D721Med (cell line): ENCODE measurements around the gene MEGF9.

ENCODE experiments used
- DNase-seq: peaks from one replicate; pipeline ENCODE4 v3.0.0; 2011; ENCODE audit warnings: low spot score; ENCODE audit not compliant: insufficient read length
- FAIRE-seq: peaks from 2 replicates; lab custom pipeline; 2011; peaks lifted over from hg19 to GRCh38; lab: Jason Lieb, UNC
- CTCF ChIP-seq: IDR thresholded peaks from 2 replicates; pipeline ENCODE4 v1.5.1; 2012; ENCODE audit warnings: mild to moderate bottlenecking, control low read depth; ENCODE audit not compliant: insufficient read depth; ENCODE audit errors: missing control alignments

Gene MEGF9

DNA sequence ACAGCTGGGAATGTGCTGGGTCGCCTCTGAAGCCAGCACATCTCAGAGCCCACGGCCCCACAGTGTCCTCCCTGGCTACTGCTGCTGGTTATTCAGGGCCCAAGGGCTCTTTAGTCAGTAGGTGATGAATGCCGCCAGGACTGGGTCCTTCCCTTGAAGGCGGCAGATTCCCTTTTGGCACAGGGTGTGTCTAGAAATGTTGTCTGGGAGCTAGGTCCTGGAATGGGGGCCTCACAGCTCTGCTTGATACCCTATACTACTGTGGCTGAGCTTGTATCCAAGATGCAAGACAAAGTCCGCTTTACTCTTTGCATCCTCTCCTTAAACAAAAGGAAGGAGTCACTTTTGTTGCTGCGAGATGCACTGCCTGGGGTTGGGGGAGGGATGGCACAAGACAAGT is 33.1 kb downstream of the MEGF9 start:
- TF ChIP-seq CTCF, result no peak
- DNase-seq (no peak), FAIRE-seq (no peak)

- FAIRE-seq (no peak), DNase-seq (no peak)
- no peak for TF ChIP-seq CTCF
These were observed 33.7 kb downstream of the MEGF9 start for GRCh38 chr9:120680579-120680978.

DNA sequence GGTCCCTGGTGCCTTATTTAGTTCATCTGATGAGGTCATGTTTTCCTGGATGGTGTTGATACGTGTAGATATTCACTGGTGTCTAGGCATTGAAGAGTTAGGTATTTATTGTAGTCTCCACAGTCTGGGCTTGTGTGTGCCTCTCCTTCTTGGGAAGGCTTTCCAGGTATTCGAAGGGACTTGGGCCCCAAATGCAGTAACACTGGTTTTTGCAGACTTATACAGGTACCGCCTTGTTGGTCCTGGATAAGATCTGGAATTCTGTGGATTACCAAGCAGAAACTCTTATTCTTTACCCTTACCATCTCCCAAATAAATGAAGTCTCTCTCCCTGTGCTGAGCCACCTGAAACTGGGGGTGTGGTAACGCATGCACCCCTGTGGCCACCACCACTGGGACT is 34.1 kb downstream of the MEGF9 start:
- no peak for DNase-seq
- TF ChIP-seq CTCF, result no peak
- no peak for FAIRE-seq

DNA sequence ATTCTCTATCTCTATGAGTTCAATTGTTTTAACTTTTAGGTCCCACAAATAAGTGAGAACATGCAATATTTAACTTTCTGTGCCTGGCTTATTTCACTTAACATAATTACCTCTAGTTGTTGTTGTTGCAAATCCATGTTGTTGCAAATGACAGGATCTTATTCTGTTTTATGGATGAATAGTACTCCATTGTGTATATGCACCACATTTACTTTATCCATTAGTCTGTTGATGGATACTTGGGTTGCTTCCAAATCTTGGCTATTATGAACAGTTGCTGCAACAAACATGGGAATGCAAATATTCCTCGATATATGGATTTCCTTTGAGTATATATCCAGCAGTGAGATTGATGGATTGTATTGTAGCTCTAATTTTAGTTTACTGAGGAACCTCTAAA is 36.3 kb downstream of the MEGF9 start:
- DNase-seq (no peak), FAIRE-seq (no peak)
- no peak for TF ChIP-seq CTCF

GRCh38 chr9:120676767-120677402 is 37.4 kb downstream of the MEGF9 start:
- DNase-seq (no peak), FAIRE-seq (no peak)
- TF ChIP-seq CTCF, result no peak

DNA sequence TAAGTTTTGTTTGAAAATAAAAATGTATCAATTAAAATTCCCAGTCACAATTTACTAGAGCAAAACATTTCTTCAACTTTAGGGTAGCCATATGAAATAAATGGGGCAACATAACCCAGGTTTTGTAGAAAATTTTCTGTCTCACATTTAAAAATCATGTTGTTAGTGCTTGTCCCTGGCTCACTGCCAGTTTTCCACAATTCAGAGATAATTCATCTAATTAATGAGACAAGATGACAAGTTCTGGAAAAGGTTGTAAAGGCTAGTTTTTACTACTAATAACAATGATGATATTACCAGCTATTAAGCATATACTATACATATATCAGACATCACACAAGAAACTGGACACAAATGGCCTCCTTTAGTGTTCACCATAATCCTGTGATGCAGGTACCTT is 45.9 kb downstream of the MEGF9 start:
- DNase-seq, result no peak
- no peak for FAIRE-seq
- no peak for TF ChIP-seq CTCF

- FAIRE-seq, result no peak
- no peak for TF ChIP-seq CTCF
- DNase-seq, result no peak
These were observed 50.3 kb downstream of the MEGF9 start for GRCh38 chr9:120663950-120664349.
